Melanocyte of skin (primary cell): Measurements from ENCODE around the gene KCNE2. TPM values are rescaled to one million over a fixed set of nuclear protein-coding genes. Genes with fewer than 3 reads are reported as not detected.

ENCODE experiments used
- total RNA-seq, 2 donors: library from RNA; depleted of rRNA; stranded (reverse); fragments of >200 nt; gene quantifications; 2 replicates each; pipeline ENCODE4 v1.2.3, GENCODE V29; 2012

The KCNE2 gene
- total RNA-seq = not detected

DNA sequence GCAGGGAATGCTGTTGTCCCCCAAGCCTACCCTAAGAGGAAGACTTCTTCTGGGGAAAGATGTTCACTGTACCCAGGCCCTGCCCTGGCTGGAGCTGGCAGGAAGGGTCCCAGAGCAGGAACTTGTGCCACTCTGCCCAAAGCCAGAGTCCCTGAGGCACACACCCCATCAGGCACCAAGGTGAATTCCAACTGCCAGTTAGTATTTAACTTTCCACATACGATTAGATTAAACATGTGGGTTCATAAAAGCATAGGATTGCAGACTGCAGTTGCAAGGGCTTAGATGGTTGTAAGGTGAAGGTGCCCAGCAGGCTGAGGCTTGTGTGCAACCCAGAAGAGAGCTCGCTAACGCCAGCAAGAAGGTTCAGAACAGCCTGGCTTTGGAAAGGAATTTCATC is at the start of gene KCNE2:
TSS of gene KCNE2 (plus strand) at position 274 of the 400 bp plus-strand sequence. CDS start 6,473 bp downstream, outside the sequence.

DNA sequence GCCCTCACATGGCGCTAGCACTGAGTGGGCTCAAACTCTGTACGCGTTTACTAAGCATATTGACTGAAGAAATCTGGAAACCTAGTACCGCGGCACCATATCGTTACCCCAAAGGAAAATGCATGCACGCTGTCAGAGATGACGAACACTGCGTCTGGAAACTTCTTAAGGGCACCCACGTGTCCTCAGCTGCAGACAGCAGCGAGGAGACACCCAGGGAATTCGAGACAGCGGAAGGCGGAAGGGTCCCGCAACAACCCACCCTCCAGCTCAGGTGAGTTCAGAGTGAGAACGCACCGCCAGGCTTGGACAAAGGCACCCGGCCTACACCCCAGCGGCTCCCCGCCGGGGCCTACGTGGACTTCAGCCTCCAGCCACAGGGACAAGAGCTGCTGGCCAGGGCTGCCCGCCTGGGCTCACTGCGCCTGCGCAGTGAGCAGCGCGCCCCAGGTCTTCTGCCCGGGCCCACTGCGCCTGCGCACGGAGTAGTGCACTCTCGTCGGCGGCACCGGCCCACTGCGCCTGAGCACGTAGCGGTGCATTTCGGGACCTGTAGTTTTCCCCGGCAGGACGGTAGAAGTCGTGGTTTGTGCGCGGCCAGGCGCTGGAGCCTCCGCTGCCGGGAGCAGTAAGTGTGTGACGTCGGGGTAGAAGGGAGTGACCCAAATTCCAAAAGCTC is 11.3 kb downstream of the KCNE2 start, which contains the start of gene SMIM11:
TSS of gene SMIM11 (plus strand) at position 568 of the 679 bp plus-strand sequence. CDS start 3,998 bp downstream, outside the sequence.

Other genes starting within 250 kb of the KCNE2 start
- 10 to 100 TPM in 1 of 2 donors, 1 to 10 TPM in 1; 6.9 to 12.3 TPM for gene SMIM11, start 11.5 kb downstream of the KCNE2 start, total RNA-seq
- not detected for gene SMIM34, start 59.9 kb downstream of the KCNE2 start, total RNA-seq
- under 1 TPM; 0.34 to 1.00 TPM for gene KCNE1, start 148.2 kb downstream of the KCNE2 start, total RNA-seq